HCT116 (cell line): ENCODE measurements around the gene OPCML.

Source experiments
- EZH2phosphoT487 ChIP-seq: fragments of 200-600 bp; IDR thresholded peaks from 2 replicates; pipeline ENCODE4 v1.6.1; 2018; ENCODE audit warnings: antibody characterized with exemption, borderline replicate concordance
- POLR2AphosphoS5 ChIP-seq: IDR thresholded peaks from 2 replicates; pipeline ENCODE4 v1.6.1; 2011; ENCODE audit warnings: mild to moderate bottlenecking, low read depth, low read length, moderate library complexity
- TF ChIP-seq, protein P1 (sequence below), 3 experiments: fragments of 200-600 bp in 1 of 3; sonication (generic) in 1 of 3; IDR thresholded peaks in 2 of 3; conservative IDR thresholded peaks in 1 of 3; 2 replicates each; pipeline ENCODE4 v1.5.1; 2012 to 2017; ENCODE audit warnings: low read depth in 2 of 3, low read length in 2 of 3, antibody characterized with exemption in 1 of 3, borderline replicate concordance in 1 of 3, control low read depth in 1 of 3, mild to moderate bottlenecking in 1 of 3, mixed read lengths in 1 of 3, mixed run types in 1 of 3, moderate library complexity in 1 of 3; ENCODE audit not compliant: insufficient read depth in 1 of 3

DNA sequence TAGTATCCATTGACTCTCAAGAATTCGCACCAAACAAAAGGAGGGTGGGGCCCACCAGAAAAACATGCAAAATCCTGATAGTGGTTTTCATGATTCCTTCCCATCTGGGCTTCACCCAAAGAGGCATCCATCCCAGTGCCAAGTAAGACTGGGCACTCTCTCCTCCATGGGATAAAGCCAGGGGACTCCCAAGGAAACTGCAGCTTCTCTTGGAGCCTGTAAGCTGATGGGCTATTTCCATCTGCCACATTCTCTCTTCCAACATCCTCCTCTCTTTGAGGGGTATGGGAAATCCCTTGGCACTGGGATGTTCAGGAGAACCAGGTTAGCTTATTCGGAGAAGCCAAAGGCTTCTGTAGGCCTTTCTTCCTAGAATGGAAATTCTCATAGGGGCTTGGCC, 10.8 kb downstream of the OPCML start:
- TF ChIP-seq, protein P1, sequence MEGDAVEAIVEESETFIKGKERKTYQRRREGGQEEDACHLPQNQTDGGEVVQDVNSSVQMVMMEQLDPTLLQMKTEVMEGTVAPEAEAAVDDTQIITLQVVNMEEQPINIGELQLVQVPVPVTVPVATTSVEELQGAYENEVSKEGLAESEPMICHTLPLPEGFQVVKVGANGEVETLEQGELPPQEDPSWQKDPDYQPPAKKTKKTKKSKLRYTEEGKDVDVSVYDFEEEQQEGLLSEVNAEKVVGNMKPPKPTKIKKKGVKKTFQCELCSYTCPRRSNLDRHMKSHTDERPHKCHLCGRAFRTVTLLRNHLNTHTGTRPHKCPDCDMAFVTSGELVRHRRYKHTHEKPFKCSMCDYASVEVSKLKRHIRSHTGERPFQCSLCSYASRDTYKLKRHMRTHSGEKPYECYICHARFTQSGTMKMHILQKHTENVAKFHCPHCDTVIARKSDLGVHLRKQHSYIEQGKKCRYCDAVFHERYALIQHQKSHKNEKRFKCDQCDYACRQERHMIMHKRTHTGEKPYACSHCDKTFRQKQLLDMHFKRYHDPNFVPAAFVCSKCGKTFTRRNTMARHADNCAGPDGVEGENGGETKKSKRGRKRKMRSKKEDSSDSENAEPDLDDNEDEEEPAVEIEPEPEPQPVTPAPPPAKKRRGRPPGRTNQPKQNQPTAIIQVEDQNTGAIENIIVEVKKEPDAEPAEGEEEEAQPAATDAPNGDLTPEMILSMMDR (IDR thresholded peaks at IDR 0.05 in 2 of 3, conservative IDR thresholded peaks at IDR 0.05 in 1 of 3; ENCODE audit: borderline replicate concordance in 1 of 3, insufficient read depth in 1 of 3, low read depth in 2 of 3, low read length in 2 of 3), result no peak
- no peak for TF ChIP-seq EZH2phosphoT487
- TF ChIP-seq POLR2AphosphoS5, result no peak
